GM21717 (cell line): ENCODE results near the gene RFK.
"Not testable (repeated sequence)": the region's sequence is repeated elsewhere in the genome, so short reads cannot be mapped to it uniquely, and the experiment has no call there.

Source experiments
- ATAC-seq: cut with Tn5 transposase; IDR thresholded peaks from one replicate; pipeline ENCODE4 v1.9.1; 2021; ENCODE audit warnings: mild to moderate bottlenecking, moderate library complexity; ENCODE audit not compliant: unreplicated experiment

The RFK gene

DNA sequence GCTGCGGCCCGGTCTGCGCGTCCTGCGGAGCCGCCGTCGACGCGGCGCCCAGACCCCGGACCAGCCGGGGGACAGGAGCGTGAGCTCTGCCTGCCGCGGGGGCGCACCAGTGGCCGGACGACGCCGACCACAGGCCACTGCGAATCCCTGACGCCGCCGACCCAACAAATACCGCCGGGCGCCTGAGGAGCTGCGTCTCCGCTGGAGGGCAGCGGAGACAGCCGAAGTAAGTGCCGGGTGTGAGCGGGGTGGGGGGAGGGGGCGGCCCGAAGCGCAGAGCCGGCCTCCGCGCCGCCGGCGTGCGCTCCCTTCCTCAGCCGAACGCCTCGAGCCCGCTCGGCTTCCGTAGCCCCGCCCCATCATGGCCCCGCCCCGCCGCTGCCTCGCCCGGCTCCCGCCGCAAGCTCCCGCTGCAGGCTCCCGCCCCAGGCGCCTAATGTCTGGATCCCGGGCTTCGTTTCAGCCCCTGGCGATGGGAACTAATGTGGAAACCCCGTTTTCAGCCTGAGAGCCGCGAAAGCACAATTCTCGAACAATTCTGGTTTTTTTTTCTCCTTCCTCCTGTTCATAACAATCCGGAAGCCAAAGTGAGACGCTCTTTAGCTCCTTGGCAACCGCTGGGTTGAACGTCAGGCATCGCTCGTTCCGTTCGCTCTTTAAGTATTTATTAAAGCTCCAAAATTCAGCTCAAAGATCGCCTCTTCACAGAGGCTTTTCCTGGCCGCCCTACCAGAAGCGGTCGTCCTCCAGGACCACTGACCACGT, at the start of gene RFK:
TSS of gene RFK (minus strand) at position 232 of the 765 bp plus-strand sequence. CDS start 255 bp downstream, outside the sequence.
- peak; percentile 76 for ATAC-seq

DNA sequence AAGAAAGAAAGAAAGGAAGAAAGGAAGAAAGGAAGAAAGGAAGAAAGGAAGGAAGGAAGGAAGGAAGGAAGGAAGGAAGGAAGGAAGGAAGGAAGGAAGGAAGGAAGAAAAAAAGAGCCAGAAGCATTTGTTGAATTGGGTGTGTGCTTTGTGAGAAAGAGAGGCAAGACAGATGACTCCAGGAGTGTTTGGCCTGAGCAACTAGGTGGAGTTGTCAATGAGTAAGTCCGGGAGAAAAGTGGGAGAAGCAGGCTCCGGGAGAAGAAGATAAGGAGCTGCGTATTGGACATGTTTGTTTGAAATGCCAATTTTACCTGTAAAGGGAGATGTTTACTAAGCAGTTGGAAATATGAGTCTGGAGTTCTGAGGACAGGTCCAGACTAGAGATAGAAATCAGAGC, 49.7 kb upstream of the RFK start:
- no peak for ATAC-seq

DNA sequence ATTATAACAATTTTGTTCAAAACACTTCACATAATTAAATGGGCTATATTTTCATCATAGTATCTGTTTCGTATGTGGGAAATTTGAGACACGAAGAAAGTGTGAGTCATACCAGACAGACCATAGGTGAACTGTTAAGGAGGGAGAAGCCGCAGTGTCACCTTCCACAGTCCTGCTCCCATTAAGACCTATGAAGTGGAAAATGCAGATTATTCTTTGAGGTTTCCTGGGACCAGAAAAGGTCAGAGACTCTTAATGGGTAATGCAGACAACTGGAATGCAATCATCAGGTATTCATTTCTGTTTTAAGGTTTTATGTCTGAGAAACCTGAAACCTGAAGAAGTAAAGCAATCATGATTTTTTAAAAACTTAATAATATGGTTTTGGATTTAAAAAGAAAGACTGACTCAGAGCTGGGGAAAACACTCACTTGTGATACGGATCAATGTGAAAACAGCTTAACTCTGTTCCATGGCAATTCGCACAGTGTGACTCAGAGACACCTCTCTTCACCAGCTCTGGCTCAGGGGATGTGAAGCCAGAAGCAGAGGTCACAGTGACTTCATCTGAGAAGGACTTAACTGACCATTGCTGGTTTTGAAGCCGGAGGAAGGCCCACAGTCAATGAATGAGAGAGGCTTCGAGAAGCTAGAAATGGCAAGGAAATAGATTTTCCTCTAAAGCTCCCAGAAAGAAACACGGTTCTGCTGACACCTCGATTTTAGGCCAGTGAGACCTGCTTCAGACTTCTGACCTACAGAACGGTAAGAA, 47.5 kb upstream of the RFK start:
- ATAC-seq, result peak; percentile 62

DNA sequence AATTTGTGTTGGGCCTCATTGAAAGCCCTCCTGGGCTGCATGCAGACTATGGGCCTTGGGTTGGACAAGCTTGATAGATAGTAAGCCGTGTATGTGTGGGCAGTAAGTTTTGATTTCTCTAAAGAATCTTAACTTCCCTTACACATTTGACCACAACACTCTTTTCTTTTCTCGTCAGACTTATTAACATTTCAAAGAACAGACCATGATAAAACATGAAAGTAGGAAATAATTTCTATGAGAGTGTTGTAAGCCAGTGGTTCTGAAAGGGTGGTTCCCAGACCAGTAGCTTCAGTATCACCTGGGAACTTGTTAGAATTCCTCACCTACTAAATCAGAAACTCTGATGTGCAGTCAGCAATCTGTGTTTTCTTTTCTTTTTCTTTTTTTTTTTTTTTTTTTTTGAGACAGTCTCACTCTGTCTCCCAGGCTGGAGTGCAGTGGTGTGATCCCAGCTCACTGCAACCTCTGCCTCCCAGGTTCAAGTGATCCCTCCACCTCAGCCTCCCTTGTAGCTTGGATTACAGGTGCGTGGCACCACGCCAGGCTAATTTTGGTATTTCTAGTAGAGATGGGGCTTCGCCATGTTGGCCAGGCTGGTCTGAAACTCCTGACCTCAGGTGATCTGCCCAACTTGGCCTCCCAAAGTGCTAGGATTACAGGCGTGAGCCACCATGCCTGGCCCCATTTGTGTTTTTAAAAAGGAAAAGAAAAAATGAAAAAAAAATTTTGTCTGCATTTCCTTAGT, 44.8 kb upstream of the RFK start:
- peak; percentile 81 for ATAC-seq

DNA sequence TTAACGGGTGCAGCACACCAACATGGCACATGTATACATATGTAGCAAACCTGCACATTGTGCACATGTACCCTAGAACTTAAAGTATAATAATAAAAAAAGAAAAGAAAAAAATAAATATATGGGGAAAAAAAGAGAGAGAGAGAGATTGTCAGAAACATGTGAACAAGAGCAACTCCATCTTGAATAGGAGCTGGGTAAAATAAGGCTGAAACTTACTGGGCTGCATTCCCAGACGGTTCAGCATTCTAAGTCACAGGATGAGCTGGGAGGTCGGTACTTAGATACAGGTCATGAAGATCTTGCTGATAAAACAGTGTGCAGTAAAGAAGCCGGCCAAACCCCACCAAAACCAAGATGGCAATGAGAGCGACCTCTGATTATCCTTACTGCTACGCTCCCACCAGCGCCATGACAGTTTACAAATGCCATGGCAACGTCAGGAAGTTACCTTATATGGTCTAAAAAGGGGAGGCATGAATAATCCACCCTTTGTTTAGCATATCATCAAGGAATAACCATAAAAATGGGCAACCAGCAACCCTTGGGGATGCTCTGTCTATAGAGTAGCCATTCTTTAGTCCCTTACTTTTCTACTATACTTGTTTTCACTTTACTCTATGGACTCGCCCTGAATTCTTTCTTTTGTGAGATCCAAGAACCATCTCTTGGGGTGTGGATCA, 42.9 kb upstream of the RFK start:
- ATAC-seq, result not testable (repeated sequence)

DNA sequence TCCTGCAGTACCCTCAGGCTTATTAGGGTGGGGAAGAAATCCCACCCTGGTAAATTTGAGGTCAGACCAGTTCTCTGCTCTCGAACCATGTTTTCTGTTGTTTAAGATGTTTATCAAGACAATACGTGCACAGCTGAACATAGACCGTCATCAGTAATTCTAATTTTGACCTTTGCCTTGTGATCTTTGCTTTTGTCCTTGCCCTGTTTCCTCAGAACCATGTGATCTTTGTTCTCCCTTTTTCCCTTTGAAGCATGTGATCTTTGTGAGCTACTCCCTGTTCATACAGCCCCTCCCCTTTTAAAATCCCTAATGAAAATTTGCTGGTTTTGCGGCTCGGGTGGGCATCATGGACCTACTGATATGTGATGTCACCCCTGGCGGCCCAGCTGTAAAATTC, 40.7 kb upstream of the RFK start:
- not testable (repeated sequence) for ATAC-seq

DNA sequence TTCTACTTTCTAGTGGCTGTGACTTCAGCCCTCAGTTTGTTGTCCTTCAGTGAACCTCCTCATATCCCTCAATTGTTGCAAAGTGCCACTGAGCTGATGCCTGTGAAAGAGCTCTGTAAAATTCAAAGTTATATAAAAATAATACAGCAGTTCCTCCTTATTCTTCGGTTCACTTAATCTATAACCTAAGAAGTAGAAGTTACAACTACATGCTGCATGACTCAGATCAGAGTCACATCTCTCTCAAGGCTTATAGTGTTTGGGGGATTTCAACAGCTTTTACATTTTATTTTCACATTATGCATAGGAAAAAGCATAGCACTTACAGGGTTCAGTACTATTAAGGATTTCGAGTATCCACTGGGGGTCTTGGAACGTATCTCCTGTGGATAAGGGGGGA, 39.6 kb upstream of the RFK start:
- ATAC-seq, result no peak

DNA sequence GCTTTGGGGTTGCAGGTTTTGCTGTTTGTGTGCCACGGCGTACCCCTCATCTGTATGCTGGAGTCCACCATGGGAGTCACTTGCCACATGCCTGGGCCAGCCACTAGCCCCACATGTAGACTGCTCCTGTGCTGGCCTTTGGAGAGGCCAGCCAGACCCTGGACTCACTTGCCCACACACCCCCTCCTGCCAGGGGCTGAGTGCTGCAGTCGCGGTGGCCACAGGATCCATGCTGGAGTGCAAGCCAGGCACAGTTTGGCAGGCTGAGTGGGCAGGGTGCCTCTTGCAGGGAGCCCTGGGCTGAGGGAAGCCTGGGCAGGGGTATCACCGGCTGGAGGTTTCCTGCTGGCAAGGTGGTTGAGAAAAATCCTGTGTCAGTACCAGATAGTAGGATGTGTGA, 39.2 kb upstream of the RFK start:
- no peak for ATAC-seq

DNA sequence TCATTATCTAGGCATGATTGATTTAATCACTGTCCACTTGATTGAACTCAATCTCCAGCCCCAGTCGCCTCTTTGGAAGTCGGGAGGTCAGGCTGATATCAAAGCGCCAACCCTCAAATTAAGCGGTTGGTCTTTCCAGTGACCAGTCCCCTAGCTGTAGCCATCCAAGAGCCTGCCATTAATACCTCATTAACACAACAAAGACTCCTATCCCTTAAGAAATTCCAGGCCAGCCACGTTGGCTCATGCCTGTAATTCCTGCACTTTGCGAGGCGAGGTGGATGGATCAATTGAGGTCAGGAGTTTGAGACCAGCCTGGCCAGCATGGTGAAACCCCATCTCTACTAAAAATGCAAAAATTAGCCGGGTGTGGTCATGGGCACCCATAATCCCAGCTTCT, 37.4 kb upstream of the RFK start:
- no peak for ATAC-seq

DNA sequence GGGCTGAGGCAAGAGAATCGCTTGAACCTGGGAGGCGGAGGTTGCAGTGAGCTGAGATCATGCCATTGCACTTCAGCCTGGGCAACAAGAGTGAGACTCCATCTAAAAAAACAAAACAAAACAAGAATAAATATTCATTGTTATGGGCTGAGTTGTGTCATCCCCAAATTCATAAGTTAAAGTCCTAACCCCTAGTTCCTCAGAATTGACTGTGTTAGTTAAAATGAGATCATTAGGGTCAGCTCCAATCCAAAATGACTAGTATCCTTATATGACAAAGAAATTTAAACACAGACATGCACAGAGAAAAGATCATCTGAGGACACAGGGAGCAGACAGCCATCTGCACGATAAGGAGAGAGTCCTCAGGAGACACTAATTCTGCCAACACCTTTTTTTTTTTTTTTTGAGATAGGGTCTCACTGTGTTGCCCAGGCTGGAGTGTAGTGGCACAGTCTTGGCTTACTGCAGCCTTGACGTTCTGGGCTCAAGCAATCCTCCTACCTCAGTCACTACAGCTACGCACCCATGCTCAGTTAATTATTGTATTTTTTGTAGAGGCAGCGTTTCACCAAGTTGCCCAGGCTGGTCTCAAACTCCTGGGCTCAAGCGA, 32.7 kb upstream of the RFK start:
- ATAC-seq, result no peak

DNA sequence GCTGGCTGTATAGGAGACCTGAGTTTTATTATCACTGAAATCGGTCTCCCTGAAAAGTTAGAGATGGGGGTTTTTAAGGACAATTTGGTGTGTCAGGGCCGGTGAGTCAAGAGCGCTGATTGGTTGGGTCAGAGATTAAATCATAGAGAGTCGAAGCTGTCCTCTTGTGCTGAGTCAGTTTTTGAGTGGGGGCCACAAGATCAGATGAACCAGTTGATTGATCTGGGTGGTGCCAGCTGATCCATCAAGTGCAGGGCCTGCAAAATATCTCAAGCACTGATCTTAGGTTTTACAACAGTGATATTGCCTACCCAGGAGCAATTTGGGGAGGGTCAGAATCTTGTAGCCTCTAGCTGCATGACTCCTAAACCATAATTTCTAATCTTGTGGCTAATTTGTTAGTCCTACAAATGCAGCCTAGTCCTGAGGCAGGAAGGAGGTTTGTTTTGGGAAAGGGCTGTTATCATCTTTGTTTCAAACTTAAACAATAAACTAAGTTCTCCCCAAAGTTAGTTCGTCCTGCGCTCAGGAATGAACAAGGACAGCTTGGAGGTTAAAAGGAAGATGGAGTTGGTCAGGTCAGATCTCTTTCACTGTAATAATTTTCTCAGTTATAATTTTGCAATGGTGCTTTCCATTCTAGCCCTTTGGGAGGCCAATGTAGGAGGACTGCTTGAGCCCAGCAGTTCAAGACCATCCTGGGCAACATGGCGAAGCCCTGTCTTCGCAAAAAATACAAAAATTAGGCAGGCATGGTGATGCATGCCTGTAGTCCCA, 31.6 kb upstream of the RFK start:
- ATAC-seq, result no peak

DNA sequence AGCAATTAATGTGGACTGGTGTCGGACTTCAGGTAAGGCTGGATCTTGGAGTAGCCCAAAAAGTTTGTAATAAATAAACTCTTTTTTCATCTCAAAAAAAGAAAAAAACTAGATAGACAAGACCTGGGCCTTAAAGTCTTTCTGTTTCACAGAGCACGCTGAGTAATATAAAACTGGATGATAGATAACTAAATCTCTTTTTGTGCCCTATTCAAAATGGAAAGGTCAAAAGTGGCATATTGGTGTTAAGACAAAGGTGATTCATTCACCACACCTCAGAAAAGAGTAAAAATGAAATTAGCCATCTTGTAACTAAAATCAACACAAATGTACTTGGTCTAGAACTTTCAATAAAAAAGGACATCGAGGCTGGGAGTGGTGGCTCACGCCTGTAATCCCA, 30.3 kb upstream of the RFK start:
- ATAC-seq, result no peak

DNA sequence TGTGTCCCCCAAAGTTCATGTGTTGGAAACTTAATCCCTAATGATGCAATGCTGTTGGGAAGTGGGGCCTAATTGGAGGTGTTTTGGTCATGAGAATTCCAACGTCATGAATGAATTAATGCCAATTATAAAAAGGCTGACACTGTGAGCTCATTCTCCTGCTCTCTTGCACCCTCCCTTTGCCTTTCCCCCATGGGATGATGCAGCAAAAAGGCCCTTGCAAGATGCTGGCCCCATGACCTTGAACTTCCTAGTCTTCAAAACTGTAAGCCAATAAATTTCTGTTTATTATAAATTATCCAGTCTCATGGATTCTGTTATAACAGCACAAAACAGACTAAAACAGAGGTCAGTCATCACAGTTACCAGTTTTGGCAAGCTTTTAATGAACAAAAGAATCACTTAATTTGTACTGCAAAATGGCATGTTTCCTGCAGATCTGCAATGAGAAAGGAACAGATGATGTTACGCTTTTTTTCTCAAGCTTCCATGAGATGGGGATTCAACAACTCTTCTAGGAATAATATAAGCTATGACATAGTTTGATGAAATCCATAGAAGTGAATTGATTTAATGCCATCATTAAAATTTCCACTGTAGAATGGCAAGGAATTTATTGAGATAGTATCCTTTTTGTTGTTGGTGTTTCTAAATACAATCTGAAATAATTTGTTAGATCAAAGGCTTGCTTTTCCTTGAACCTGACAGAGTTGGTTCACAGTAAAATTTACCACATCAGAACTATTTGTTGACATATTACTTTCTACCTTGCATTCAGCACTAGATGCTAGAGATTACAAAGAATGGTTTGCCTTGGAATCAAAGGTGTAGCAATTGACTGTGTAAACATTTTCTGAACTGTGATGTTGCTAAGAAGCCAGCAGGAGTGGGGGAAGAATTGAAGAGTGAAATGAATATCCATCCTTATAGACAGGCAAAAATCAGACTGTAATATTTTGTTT, 29.3 kb upstream of the RFK start:
- no peak for ATAC-seq

DNA sequence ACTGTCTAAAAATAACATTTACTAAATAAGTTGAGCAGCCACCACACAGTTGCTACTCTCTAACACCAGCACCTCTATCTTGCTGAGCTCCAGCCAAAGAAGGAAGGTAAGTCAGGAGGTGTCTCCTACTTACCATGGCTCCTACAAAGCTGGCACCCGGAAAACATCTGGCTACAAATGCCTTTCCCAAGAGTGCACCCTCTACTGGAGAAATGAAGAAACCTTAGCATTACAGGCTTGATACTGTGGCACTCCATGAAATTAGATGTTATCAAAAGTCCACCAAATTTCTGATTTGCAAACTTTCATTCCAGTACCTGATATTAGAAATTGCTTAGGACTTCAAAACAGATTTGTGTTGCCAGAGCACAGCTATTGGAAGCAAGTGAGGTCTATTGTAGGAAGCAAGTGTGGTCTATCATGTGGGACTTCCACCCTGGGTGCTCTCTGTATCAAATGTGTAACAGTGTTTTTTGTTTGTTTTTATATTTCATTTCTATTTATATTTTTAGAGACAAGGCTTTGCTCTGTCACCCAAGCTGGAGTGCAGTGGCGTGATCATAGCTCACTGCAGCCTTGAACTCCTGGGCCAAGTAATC, 25.7 kb upstream of the RFK start:
- no peak for ATAC-seq

DNA sequence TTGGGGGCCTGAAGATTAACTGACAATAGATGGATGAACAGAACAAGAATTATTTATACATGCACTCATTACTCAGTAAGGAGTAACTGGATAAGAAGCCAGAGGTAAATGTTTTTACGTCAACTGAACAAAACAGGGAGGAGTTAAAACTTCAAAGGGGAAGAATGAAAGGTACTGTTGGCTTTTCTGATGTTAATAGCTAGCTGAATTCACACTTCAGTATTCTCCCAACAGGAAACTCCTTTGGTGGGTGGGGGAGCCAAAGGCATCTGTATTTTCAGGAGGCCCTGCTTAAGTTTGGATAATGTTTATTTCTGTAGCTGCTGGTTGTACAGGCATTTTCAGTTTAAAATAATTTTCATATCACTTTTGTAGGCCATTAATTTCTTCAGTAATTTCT, 23.2 kb upstream of the RFK start:
- ATAC-seq, result no peak

DNA sequence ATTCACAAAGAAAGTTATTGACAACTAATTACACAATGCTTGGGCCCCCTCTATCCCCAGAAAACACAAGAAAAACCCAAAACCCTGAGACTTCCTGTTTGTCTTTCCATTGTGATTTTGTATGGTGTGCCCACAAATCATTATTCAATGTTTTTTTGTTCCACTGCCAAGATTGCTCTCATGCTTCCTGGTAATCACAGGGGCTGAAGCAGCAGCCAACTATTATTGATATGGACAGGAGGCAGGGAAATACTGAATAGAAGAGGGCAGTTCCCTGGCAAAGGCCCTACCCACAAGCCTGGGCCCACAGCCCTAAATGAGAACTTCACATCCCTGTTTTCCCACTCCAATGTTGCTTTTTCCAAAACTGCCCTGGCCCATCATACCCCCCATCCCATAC, 21.5 kb upstream of the RFK start:
- no peak for ATAC-seq

DNA sequence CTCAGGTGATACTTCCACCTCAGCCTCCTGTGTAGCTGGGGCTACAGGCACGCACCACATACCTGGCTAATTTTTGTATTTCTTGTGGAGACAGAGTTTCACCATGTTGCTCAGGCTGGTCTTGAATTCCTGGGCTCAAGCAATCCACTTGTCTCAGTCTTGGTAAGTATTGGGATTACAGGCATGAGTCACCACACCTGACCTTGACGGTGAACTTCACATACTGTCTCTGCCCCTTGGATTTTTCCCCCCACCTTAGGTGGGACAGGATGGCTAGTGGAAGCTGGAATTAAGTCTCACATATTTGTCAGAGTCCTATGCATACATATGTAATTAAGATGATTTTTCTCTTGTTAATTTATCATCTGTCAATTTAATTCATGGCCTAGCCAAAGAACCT, 20.9 kb upstream of the RFK start:
- ATAC-seq, result no peak

DNA sequence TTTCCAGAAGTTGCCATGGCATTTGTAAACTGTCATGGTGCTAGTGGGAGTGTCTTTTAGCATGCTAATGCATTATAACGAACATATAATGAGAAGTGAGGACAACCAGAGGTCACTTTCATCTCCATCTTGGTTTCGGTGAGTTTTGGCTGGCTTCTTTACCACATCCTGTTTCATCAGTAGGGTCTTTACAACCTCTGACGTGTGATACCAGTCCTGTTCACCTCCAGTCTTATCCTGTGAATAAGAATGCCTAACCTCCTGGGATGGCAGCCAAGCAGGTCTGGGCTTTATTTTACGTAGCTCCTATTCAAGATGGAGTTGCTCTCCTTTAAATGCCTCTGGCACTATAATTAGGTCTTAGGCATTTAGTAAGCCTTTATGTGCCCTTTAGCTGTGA, 20.4 kb upstream of the RFK start:
- peak; percentile 46 for ATAC-seq
